ENCODE results near the gene GALNS. TPM values are rescaled to one million over a fixed set of nuclear protein-coding genes. Genes with fewer than 3 reads are reported as not detected.

Gene GALNS
- total and polyA plus RNA-seq, 2 donors (not counting 1 experiment from before 2014, with no cell fraction given), result 10.6 to 29.6 TPM

DNA sequence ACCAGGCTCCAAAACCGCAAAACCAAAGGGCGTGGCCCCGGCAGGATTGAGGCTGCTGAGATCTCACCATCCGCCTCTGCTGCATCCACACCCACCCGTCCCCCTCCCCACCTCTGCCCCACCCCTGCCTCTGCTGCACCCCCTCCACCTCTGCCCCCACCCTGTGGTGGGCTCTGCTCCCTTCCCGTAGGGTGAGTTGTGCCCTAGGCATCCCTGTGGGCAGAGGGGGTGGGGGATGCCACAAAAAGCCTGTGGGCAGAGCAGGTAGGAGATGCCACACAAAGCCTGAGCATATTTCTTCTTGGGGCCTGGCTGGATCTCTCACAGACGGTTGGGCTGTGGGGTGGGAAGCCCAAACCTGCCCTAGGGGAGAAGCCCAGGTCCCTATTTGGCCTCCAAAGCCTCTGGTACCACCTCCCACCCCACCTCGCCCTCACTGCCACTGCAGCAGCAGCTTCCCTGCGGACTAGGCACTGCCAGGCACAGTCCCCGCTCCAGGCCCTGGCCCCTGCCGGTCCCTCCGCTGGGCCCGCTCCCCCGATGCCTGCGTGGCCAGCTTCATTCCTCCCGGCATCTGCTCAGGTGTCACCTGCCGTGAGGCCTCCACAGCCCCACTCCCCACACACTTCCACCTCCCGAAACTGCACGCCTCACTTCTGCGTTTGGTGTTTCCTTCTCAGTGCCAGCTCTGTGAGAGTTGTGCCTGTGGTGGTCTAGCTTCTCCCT is 21.0 kb upstream of the GALNS start:
- H3K79me2 ChIP-seq (ENCODE audit: control insufficient read depth, insufficient read depth, low read length), result no peaks in the 10 kb centered on the region
- TF ChIP-seq, protein P1, sequence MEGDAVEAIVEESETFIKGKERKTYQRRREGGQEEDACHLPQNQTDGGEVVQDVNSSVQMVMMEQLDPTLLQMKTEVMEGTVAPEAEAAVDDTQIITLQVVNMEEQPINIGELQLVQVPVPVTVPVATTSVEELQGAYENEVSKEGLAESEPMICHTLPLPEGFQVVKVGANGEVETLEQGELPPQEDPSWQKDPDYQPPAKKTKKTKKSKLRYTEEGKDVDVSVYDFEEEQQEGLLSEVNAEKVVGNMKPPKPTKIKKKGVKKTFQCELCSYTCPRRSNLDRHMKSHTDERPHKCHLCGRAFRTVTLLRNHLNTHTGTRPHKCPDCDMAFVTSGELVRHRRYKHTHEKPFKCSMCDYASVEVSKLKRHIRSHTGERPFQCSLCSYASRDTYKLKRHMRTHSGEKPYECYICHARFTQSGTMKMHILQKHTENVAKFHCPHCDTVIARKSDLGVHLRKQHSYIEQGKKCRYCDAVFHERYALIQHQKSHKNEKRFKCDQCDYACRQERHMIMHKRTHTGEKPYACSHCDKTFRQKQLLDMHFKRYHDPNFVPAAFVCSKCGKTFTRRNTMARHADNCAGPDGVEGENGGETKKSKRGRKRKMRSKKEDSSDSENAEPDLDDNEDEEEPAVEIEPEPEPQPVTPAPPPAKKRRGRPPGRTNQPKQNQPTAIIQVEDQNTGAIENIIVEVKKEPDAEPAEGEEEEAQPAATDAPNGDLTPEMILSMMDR (conservative IDR thresholded peaks at IDR 0.05 in 1 of 2, IDR thresholded peaks at IDR 0.05 in 1 of 2; ENCODE audit: low read depth in 1 of 2, low read length in 2 of 2), result no peak
- TF ChIP-seq EZH2 (IDR thresholded peaks at IDR 0.05; ENCODE audit: low read length, missing control alignments), result no peak
- H4K20me1 ChIP-seq (ENCODE audit: control insufficient read depth, extremely low read depth, insufficient read depth, low read length), result no peaks in the 10 kb centered on the region
- H3K27ac ChIP-seq (ENCODE audit: insufficient read depth, low read length), result no peak overlapping the region
- no peaks in the 10 kb centered on the region for H3K9me3 ChIP-seq (ENCODE audit: control insufficient read depth, insufficient read depth, low read depth, low read length)
- H3K9ac ChIP-seq (ENCODE audit: insufficient read depth, low read length), result no peak overlapping the region
- no peak overlapping the region for H3K4me2 ChIP-seq (ENCODE audit: extremely low read depth, insufficient read depth, low read length)
- no peaks in the 10 kb centered on the region for H3K27me3 ChIP-seq (ENCODE audit: control insufficient read depth, insufficient read depth, low read length)
- H2AFZ ChIP-seq (ENCODE audit: low read length), result no peak overlapping the region
- no peaks in the 10 kb centered on the region for H3K4me1 ChIP-seq (ENCODE audit: control insufficient read depth, extremely low read depth, insufficient read depth, low read length)
- H3K4me3 ChIP-seq (replicated peaks in 1 of 4; ENCODE audit: control extremely low read depth in 1 of 4, insufficient read depth in 1 of 4, low read depth in 3 of 4, low read length in 4 of 4), result no peak overlapping the region
- DNase-seq (ENCODE audit: low read depth in 2 of 2), result no peak
- no peaks in the 10 kb centered on the region for H3K36me3 ChIP-seq (ENCODE audit: control insufficient read depth, insufficient read depth, low read length)

DNA sequence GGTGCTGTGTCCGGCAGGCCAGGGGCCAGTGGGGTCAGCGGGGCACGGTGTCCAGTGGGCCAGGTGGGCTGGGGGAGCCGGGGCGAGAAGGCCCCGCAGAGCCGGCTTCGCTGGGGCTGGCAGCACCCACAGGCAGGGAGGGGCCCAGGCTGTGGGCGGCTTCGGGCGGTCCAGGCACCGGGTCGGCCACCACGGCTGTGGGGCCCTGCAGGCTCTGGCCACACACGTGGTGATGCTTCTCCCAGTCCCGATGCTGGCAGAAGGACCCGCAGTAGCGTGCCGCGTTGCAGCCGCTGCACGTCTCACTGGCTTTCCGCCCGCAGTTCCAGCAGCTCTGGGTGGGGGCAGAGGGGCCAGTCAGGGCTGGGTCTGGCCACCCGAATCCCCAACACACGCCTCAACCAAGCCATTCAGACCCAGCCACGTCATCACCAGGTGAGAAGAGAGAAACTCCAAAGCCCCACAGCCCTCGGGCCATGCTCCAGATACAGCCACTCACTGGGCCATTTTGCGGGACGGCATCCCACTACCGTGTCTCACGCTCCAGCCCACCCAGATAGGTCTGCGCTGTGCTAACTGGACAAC is 20.3 kb upstream of the GALNS start:
- Histone ChIP-seq H3K4me3 (replicated peaks in 1 of 4; ENCODE audit: control extremely low read depth in 1 of 4, insufficient read depth in 1 of 4, low read depth in 3 of 4, low read length in 4 of 4) (no peak overlapping the region), H3K36me3 (ENCODE audit: control insufficient read depth, insufficient read depth, low read length) (no peaks in the 10 kb centered on the region), H3K4me2 (ENCODE audit: extremely low read depth, insufficient read depth, low read length) (no peak overlapping the region), H3K79me2 (ENCODE audit: control insufficient read depth, insufficient read depth, low read length) (no peaks in the 10 kb centered on the region), H2AFZ (ENCODE audit: low read length) (no peak overlapping the region), H3K27ac (ENCODE audit: insufficient read depth, low read length) (no peak overlapping the region), H4K20me1 (ENCODE audit: control insufficient read depth, extremely low read depth, insufficient read depth, low read length) (no peaks in the 10 kb centered on the region), H3K4me1 (ENCODE audit: control insufficient read depth, extremely low read depth, insufficient read depth, low read length) (no peaks in the 10 kb centered on the region), H3K9me3 (ENCODE audit: control insufficient read depth, insufficient read depth, low read depth, low read length) (no peaks in the 10 kb centered on the region), H3K27me3 (ENCODE audit: control insufficient read depth, insufficient read depth, low read length) (peaks cover under 1% of the 10 kb centered on the region), H3K9ac (ENCODE audit: insufficient read depth, low read length) (no peak overlapping the region)
- no peak for DNase-seq (ENCODE audit: low read depth in 2 of 2)
- no peak for TF ChIP-seq EZH2 (IDR thresholded peaks at IDR 0.05; ENCODE audit: low read length, missing control alignments)
- TF ChIP-seq, protein P1 (conservative IDR thresholded peaks at IDR 0.05 in 1 of 2, IDR thresholded peaks at IDR 0.05 in 1 of 2; ENCODE audit: low read depth in 1 of 2, low read length in 2 of 2), result no peak

DNA sequence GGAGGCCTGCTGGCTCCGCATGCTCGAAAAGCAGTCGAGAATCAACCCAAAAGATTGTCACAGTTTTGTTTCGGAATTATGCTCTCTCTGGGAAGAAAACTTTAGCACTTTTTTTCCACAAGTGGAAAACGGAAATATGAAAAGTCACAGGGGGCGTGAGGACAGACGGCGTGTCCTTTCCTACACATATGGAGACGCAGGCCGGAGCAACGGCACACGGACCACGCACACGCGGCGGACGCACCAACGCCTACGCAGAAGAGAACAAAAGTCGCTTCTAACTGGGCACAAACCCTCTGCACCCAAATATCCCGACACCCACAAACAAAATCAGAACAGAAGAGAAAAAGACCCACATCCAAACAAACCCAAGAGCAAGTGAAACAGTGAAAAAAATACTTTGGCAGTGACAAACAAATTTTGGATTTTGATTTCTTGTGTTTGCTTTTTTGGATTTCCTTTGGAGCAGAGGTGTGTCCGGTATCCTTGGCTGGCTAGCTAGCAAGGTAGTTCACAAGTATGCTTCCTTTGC is 19.0 kb upstream of the GALNS start:
- Histone ChIP-seq H3K4me2 (ENCODE audit: extremely low read depth, insufficient read depth, low read length) (no peak overlapping the region), H3K4me1 (ENCODE audit: control insufficient read depth, extremely low read depth, insufficient read depth, low read length) (no peaks in the 10 kb centered on the region), H4K20me1 (ENCODE audit: control insufficient read depth, extremely low read depth, insufficient read depth, low read length) (no peaks in the 10 kb centered on the region), H3K27ac (ENCODE audit: insufficient read depth, low read length) (no peak overlapping the region), H3K4me3 (replicated peaks in 1 of 4; ENCODE audit: control extremely low read depth in 1 of 4, insufficient read depth in 1 of 4, low read depth in 3 of 4, low read length in 4 of 4) (no peak overlapping the region), H2AFZ (ENCODE audit: low read length) (no peak overlapping the region), H3K36me3 (ENCODE audit: control insufficient read depth, insufficient read depth, low read length) (no peaks in the 10 kb centered on the region), H3K9me3 (ENCODE audit: control insufficient read depth, insufficient read depth, low read depth, low read length) (no peaks in the 10 kb centered on the region), H3K9ac (ENCODE audit: insufficient read depth, low read length) (no peak overlapping the region), H3K27me3 (ENCODE audit: control insufficient read depth, insufficient read depth, low read length) (peaks cover 6% of the 10 kb centered on the region), H3K79me2 (ENCODE audit: control insufficient read depth, insufficient read depth, low read length) (no peaks in the 10 kb centered on the region)
- DNase-seq (ENCODE audit: low read depth in 2 of 2), result no peak
- TF ChIP-seq, protein P1 (conservative IDR thresholded peaks at IDR 0.05 in 1 of 2, IDR thresholded peaks at IDR 0.05 in 1 of 2; ENCODE audit: low read depth in 1 of 2, low read length in 2 of 2), result no peak
- TF ChIP-seq EZH2 (IDR thresholded peaks at IDR 0.05; ENCODE audit: low read length, missing control alignments), result no peak
